Activated naive CD4-positive, alpha-beta T cell treated with anti-CD3 and anti-CD28 coated beads for 36 hours (primary cell): Measurements from ENCODE around the gene ARNT2. TPM values are rescaled to one million over a fixed set of nuclear protein-coding genes. Genes with fewer than 3 reads are reported as not detected.

Source experiments
- CTCF ChIA-PET: fragments of 350-600 bp; sonication (Branson Sonifier 250); formaldehyde crosslinking; loops from one replicate; lab custom pipeline; 2021; ENCODE audit warnings: antibody characterized with exemption; lab: Charles Lee
- DNase-seq: peaks from one replicate; pipeline ENCODE4 v3.0.0-alpha.2; 2020
- H3K27ac Mint-ChIP-seq: one replicate; pipeline ENCODE4 v1.8.0; 2021; ENCODE audit warnings: mild to moderate bottlenecking, mixed read lengths
- H3K27me3 Mint-ChIP-seq: one replicate; pipeline ENCODE4 v1.8.0; 2021; ENCODE audit warnings: low read depth, mixed read lengths
- H3K36me3 Mint-ChIP-seq: one replicate; pipeline ENCODE4 v1.8.0; 2021; ENCODE audit warnings: low read depth, mixed read lengths
- H3K4me1 Mint-ChIP-seq: one replicate; pipeline ENCODE4 v1.8.0; 2021; ENCODE audit warnings: low read depth, mixed read lengths
- H3K4me3 Mint-ChIP-seq: one replicate; pipeline ENCODE4 v1.8.0; 2021; ENCODE audit warnings: mild to moderate bottlenecking, moderate library complexity, mixed read lengths
- H3K9me3 Mint-ChIP-seq: one replicate; pipeline ENCODE4 v1.8.0; 2021; ENCODE audit warnings: mixed read lengths
- intact Hi-C: fragments of 100-400 bp; cut with micrococcal nuclease; formaldehyde crosslinking; loops from one replicate; pipeline ENCODE4 v1.15.1; 2023
- total RNA-seq, 2 experiments: library from RNA; stranded (reverse); gene quantifications; one replicate each; pipeline ENCODE4 v1.2.3, GENCODE V29; 2021

The ARNT2 gene
- total RNA-seq, 2 experiments from 2014 or later, result 0.14 TPM; not detected in 1

- intact Hi-C loops, result no loop called here
- H3K27ac Mint-ChIP-seq, result no peak overlapping the region
- no peak overlapping the region for H3K4me3 Mint-ChIP-seq
- peaks cover 5% of the 10 kb centered on the region for H3K27me3 Mint-ChIP-seq
- no peak for DNase-seq
- H3K9me3 Mint-ChIP-seq, result no peaks in the 10 kb centered on the region
- H3K4me1 Mint-ChIP-seq, result no peaks in the 10 kb centered on the region
- CTCF ChIA-PET, result interaction anchor here (2.0 kb wide), 1 partner anchor 35 kb away, joined by 5 read pairs; no protein-coding TSS in a partner anchor
- no peaks in the 10 kb centered on the region for H3K36me3 Mint-ChIP-seq
Observed at GRCh38 chr15:80490431-80490990, 86.3 kb downstream of the ARNT2 start.

- Mint-ChIP-seq H3K36me3 (no peaks in the 10 kb centered on the region), H3K4me3 (no peak overlapping the region), H3K9me3 (no peaks in the 10 kb centered on the region), H3K27me3 (peaks cover 5% of the 10 kb centered on the region), H3K27ac (no peak overlapping the region), H3K4me1 (no peaks in the 10 kb centered on the region)
- CTCF ChIA-PET, result no interaction called here
- DNase-seq, result no peak
- intact Hi-C loops, result no loop called here
Observed at GRCh38 chr15:80491163-80491847, 87.1 kb downstream of the ARNT2 start.

- no peak for DNase-seq
- intact Hi-C loops, result no loop called here
- CTCF ChIA-PET, result no interaction called here
- H3K4me3 Mint-ChIP-seq, result no peak overlapping the region
- no peaks in the 10 kb centered on the region for H3K4me1 Mint-ChIP-seq
- no peak overlapping the region for H3K27ac Mint-ChIP-seq
- H3K9me3 Mint-ChIP-seq, result no peaks in the 10 kb centered on the region
- H3K27me3 Mint-ChIP-seq, result peaks cover 5% of the 10 kb centered on the region
- no peaks in the 10 kb centered on the region for H3K36me3 Mint-ChIP-seq
Observed at GRCh38 chr15:80492409-80492808, 88.2 kb downstream of the ARNT2 start.

DNA sequence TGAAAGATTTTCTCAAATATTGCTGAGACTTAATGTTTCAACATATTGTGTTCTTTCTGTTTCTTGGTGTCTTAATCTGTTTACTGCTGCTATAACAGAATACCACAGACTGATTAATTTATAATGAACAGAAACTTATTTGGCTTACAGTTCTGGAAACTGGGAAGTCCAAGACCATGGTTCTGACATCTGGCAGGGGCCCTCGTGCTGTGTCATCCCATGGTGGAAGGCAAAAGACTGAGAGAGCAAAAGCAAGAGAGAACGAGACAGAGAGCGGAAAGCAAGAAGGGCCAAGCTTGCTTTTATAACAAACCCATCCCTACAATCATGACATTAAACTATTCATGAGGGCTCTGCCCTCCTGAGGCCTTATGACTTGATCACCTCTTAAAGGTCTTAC lies 88.7 kb downstream of the ARNT2 start:
- H3K4me3 Mint-ChIP-seq, result no peak overlapping the region
- H3K27ac Mint-ChIP-seq, result no peak overlapping the region
- intact Hi-C loops, result no loop called here
- H3K9me3 Mint-ChIP-seq, result no peaks in the 10 kb centered on the region
- no peak for DNase-seq
- no peaks in the 10 kb centered on the region for H3K36me3 Mint-ChIP-seq
- H3K27me3 Mint-ChIP-seq, result peaks cover 5% of the 10 kb centered on the region
- CTCF ChIA-PET, result no interaction called here
- no peaks in the 10 kb centered on the region for H3K4me1 Mint-ChIP-seq

DNA sequence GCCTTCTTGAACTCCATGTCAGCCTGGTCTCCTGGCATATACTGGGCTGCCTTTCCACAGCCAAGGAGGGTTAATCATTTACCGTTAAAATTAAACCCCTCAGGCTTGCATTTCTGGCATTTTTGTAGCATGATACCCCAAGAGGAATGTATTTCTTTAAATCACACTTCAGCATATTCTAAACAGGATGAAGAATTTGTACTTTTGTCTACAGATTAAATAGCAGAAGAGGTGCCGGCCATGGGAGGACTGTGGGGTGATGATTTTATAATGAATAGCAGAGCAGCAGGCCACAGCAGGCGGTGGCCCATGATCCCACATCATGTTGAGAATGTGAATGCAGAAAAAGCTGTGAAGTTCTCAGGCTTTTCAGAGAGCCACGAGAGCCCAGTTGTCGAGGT lies 90.2 kb downstream of the ARNT2 start:
- no peaks in the 10 kb centered on the region for H3K4me1 Mint-ChIP-seq
- CTCF ChIA-PET, result no interaction called here
- no peak overlapping the region for H3K27ac Mint-ChIP-seq
- no peaks in the 10 kb centered on the region for H3K36me3 Mint-ChIP-seq
- intact Hi-C loops, result no loop called here
- no peak overlapping the region for H3K4me3 Mint-ChIP-seq
- peaks cover 5% of the 10 kb centered on the region for H3K27me3 Mint-ChIP-seq
- no peaks in the 10 kb centered on the region for H3K9me3 Mint-ChIP-seq
- DNase-seq, result no peak

- Mint-ChIP-seq H3K4me3 (no peak overlapping the region), H3K27me3 (peaks cover 5% of the 10 kb centered on the region), H3K4me1 (no peaks in the 10 kb centered on the region), H3K27ac (no peak overlapping the region), H3K36me3 (no peaks in the 10 kb centered on the region), H3K9me3 (no peaks in the 10 kb centered on the region)
- no peak for DNase-seq
- CTCF ChIA-PET, result interaction anchor here (1.6 kb wide), 1 partner anchor 20 kb away, joined by 3 read pairs; no protein-coding TSS in a partner anchor
- intact Hi-C loops, result no loop called here
Observed at GRCh38 chr15:80494756-80495155, 90.6 kb downstream of the ARNT2 start.

DNA sequence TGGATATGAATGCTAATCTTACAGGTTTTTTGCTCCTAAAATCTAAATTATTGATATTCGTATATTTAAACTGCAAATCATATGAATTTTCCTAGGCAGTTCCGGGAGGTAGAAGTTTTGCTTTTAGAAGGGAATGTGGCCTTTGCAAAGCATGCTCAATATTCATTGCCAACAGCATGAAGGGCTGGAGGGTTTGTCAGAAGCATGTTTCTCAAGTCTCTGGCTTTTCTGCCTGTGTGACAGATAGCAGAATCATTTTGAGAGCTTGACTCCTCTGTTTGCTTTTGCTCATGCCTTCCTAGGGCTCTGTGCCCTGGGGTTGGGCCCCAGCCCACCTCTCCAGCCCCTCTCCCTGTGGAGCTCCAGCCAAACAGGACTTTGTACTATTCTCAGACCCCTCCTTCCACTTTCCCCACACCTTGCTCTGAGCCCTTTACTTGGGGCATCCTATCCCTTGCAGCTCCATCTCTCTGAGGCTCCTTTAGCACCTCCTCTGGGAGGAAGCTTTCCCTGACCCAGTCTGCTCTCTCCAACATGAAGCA lies 91.3 kb downstream of the ARNT2 start:
- Mint-ChIP-seq H3K9me3 (no peaks in the 10 kb centered on the region), H3K27ac (no peak overlapping the region), H3K27me3 (peaks cover 5% of the 10 kb centered on the region), H3K4me3 (no peak overlapping the region), H3K36me3 (no peaks in the 10 kb centered on the region), H3K4me1 (no peaks in the 10 kb centered on the region)
- DNase-seq, result no peak
- CTCF ChIA-PET, result interaction anchor here (1.6 kb wide), 1 partner anchor 21 kb away, joined by 3 read pairs; no protein-coding TSS in a partner anchor
- intact Hi-C loops, result no loop called here

DNA sequence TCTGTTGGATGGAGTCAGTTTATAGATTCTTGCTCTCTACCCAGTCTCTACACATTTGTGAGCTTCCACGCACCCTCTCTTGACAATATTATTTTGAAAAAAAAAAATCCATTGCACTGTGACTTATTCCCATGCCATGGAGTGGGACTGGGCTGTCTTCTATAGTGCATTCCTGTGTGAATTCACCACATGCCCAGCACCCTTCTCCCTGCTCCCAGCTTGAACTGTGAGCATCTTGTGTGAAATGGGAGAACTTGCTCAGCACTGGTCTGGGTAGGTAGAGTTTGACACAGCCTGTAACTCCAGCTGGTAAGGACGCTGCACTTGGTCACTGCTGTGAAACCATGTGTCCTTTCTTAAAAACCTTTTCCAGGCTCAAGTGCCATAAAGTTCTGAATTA lies 91.9 kb downstream of the ARNT2 start:
- CTCF ChIA-PET, result interaction anchor here (1.0 to 1.6 kb wide), 2 partner anchors 22 to 280 kb away, joined by 3 to 4 read pairs; no protein-coding TSS in a partner anchor
- intact Hi-C loops, result no loop called here
- no peak overlapping the region for H3K27ac Mint-ChIP-seq

DNA sequence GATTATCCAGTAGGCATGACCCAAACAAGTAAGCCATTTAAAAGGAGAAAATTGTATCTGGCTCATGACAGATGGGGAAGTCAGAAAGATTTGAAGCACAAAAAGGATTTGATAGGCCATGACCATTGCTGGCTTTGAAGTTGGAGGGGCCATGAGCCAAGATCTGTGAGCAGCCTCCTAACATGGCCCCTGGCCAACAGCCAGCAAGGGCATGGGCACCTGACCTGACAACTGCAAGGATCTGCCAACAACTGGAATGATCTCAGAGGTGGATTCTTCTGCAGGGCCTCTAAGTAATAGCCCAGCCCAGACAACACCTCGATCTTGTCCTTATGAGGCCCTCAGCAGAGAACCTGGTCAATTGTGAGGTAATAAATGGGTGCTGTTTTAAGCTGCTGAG lies 93.0 kb downstream of the ARNT2 start:
- no peaks in the 10 kb centered on the region for H3K9me3 Mint-ChIP-seq
- DNase-seq, result no peak
- H3K36me3 Mint-ChIP-seq, result no peaks in the 10 kb centered on the region
- H3K27ac Mint-ChIP-seq, result no peak overlapping the region
- H3K4me1 Mint-ChIP-seq, result no peaks in the 10 kb centered on the region
- intact Hi-C loops, result no loop called here
- H3K4me3 Mint-ChIP-seq, result no peak overlapping the region
- H3K27me3 Mint-ChIP-seq, result no peaks in the 10 kb centered on the region
- CTCF ChIA-PET, result interaction anchor here (1.0 kb wide), 1 partner anchor 42 kb away, joined by 7 read pairs; no protein-coding TSS in a partner anchor

More for the DNA sequence above, 91.9 kb downstream of the ARNT2 start:
- H3K36me3 Mint-ChIP-seq, result no peaks in the 10 kb centered on the region
- H3K4me1 Mint-ChIP-seq, result no peaks in the 10 kb centered on the region
- no peak overlapping the region for H3K4me3 Mint-ChIP-seq
- H3K9me3 Mint-ChIP-seq, result no peaks in the 10 kb centered on the region
- H3K27me3 Mint-ChIP-seq, result no peaks in the 10 kb centered on the region
- DNase-seq, result no peak

DNA sequence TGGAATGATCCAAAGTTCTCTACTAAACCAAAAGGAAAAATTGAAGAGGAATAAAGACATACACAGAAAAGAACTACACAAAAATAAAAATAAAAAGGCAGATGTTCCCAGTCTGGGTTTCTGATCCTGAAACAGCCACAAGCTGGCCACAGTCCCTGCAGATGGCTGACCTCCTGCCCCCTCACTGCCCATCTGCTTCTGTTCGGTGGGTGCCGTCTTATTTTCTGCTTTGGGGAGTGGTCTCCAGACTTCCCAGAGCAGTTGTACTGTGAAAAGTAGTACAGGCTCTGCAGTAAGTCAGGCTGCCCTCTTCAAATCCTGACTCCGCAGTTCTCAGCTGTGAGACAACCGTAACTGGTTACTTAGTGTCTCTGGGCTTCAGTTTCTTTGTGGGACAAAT lies 94.5 kb downstream of the ARNT2 start:
- no peaks in the 10 kb centered on the region for H3K4me1 Mint-ChIP-seq
- peaks cover 3% of the 10 kb centered on the region for H3K27me3 Mint-ChIP-seq
- CTCF ChIA-PET, result no interaction called here
- no peak for DNase-seq
- H3K9me3 Mint-ChIP-seq, result no peaks in the 10 kb centered on the region
- intact Hi-C loops, result no loop called here
- no peak overlapping the region for H3K27ac Mint-ChIP-seq
- no peaks in the 10 kb centered on the region for H3K36me3 Mint-ChIP-seq
- H3K4me3 Mint-ChIP-seq, result no peak overlapping the region

GRCh38 chr15:80500021-80500420 lies 95.8 kb downstream of the ARNT2 start:
- H3K4me3 Mint-ChIP-seq, result no peak overlapping the region

GRCh38 chr15:80501476-80501875 lies 97.3 kb downstream of the ARNT2 start:
- H3K4me1 Mint-ChIP-seq, result no peaks in the 10 kb centered on the region
- no peak overlapping the region for H3K27ac Mint-ChIP-seq
- H3K36me3 Mint-ChIP-seq, result no peaks in the 10 kb centered on the region
- no peaks in the 10 kb centered on the region for H3K9me3 Mint-ChIP-seq
- CTCF ChIA-PET, result no interaction called here
- intact Hi-C loops, result no loop called here
- DNase-seq, result no peak
- H3K27me3 Mint-ChIP-seq, result peaks cover 3% of the 10 kb centered on the region
- H3K4me3 Mint-ChIP-seq, result no peak overlapping the region

More at GRCh38 chr15:80500021-80500420, 95.8 kb downstream of the ARNT2 start:
- intact Hi-C loops, result no loop called here
- no peak overlapping the region for H3K27ac Mint-ChIP-seq
- DNase-seq, result no peak
- H3K27me3 Mint-ChIP-seq, result peaks cover 3% of the 10 kb centered on the region
- no peaks in the 10 kb centered on the region for H3K9me3 Mint-ChIP-seq
- H3K36me3 Mint-ChIP-seq, result no peaks in the 10 kb centered on the region
- no peaks in the 10 kb centered on the region for H3K4me1 Mint-ChIP-seq
- CTCF ChIA-PET, result no interaction called here

- Mint-ChIP-seq H3K9me3 (no peaks in the 10 kb centered on the region), H3K4me1 (no peaks in the 10 kb centered on the region), H3K4me3 (no peak overlapping the region), H3K27ac (no peak overlapping the region), H3K27me3 (peaks cover 3% of the 10 kb centered on the region), H3K36me3 (no peaks in the 10 kb centered on the region)
- intact Hi-C loops, result no loop called here
- CTCF ChIA-PET, result no interaction called here
- no peak for DNase-seq
Observed at GRCh38 chr15:80502782-80503181, 98.6 kb downstream of the ARNT2 start.
